IMR-90 (cell line): ENCODE data around the gene ZBTB4. TPM values are rescaled to one million over a fixed set of nuclear protein-coding genes. Genes with fewer than 3 reads are reported as not detected.
A peak's percentile ranks its signal among the peaks of the same experiment; 100 is the strongest.

Experiments used
- ATAC-seq: fragments of 200-7000 bp; cut with Tn5 transposase; 2 replicates; pipeline ENCODE4 v1.9.1; 2020; ENCODE audit warnings: low read depth, mild to moderate bottlenecking, moderate library complexity
- BruUV-seq: library from RNA; stranded (reverse); fragments of 400-500 nt; replicated peaks from 2 replicates; lab custom pipeline; 2021; lab: Mats Ljungman, UMichigan
- CTCF ChIA-PET: fragments of 300-600 bp; formaldehyde crosslinking; extraction: SDS; loops from one replicate; lab custom pipeline; 2021; ENCODE audit warnings: antibody characterized with exemption; lab: Yijun Ruan, JAX
- POLR2A ChIA-PET: fragments of 300-600 bp; sonication (Branson Sonifier 250); formaldehyde crosslinking; loops from one replicate; lab custom pipeline; 2022; ENCODE audit warnings: antibody characterized with exemption; ENCODE audit not compliant: unreplicated experiment; lab: Charles Lee
- DNase-seq: peaks from one replicate; pipeline ENCODE4 v3.0.0; 2013
- H2AFZ ChIP-seq: replicated peaks from 2 replicates; pipeline ENCODE3; 2013; ENCODE audit warnings: low read length, mild to moderate bottlenecking; ENCODE audit not compliant: poor library complexity
- H2AK5ac ChIP-seq: 2 replicates; pipeline ENCODE4 v1.6.1; 2013; ENCODE audit warnings: low read depth, low read length, inconsistent platforms
- H2AK9ac ChIP-seq: replicated peaks from 2 replicates; pipeline ENCODE3; 2013; ENCODE audit warnings: mild to moderate bottlenecking, low read depth, low read length, moderate library complexity; ENCODE audit not compliant: poor library complexity
- H2BK120ac ChIP-seq: 2 replicates; pipeline ENCODE4 v1.6.1; 2013; ENCODE audit warnings: low read depth, low read length, inconsistent platforms
- H2BK15ac ChIP-seq: 3 replicates; pipeline ENCODE4 v1.6.1; 2013; ENCODE audit warnings: low read depth, low read length, inconsistent platforms
- H2BK20ac ChIP-seq: 2 replicates; pipeline ENCODE4 v1.6.1; 2013; ENCODE audit warnings: low read depth, mild to moderate bottlenecking, inconsistent platforms, low read length, moderate library complexity
- H2BK5ac ChIP-seq: 2 replicates; pipeline ENCODE4 v1.6.1; 2013; ENCODE audit warnings: mild to moderate bottlenecking, low read depth, low read length, inconsistent platforms; ENCODE audit not compliant: poor library complexity, severe bottlenecking
- H3K14ac ChIP-seq: replicated peaks from 2 replicates; pipeline ENCODE4 v1.6.1; 2013; ENCODE audit warnings: low read depth, low read length, inconsistent platforms
- H3K18ac ChIP-seq: 2 replicates; pipeline ENCODE4 v1.6.1; 2013; ENCODE audit warnings: low read depth, low read length, control low read depth
- H3K23ac ChIP-seq: 2 replicates; pipeline ENCODE4 v1.6.1; 2013; ENCODE audit warnings: low read depth, low read length, inconsistent platforms
- H3K27ac ChIP-seq: 2 replicates; pipeline ENCODE4 v1.5.1; 2013; ENCODE audit warnings: mild to moderate bottlenecking, control low read depth, low read length; ENCODE audit not compliant: insufficient read depth
- H3K27me3 ChIP-seq: 2 replicates; pipeline ENCODE4 v1.6.1; 2013; ENCODE audit warnings: low read length; ENCODE audit not compliant: control insufficient read depth, insufficient read depth
- H3K36me3 ChIP-seq: 2 replicates; pipeline ENCODE4 v1.6.1; 2013; ENCODE audit warnings: low read length, mixed read lengths; ENCODE audit not compliant: control insufficient read depth, insufficient read depth
- H3K4ac ChIP-seq: 2 replicates; pipeline ENCODE4 v1.6.1; 2013; ENCODE audit warnings: low read depth, low read length, inconsistent platforms
- H3K4me1 ChIP-seq: 2 replicates; pipeline ENCODE4 v1.6.1; 2013; ENCODE audit warnings: low read length, mixed read lengths; ENCODE audit not compliant: control insufficient read depth, insufficient read depth
- H3K4me2 ChIP-seq: 2 replicates; pipeline ENCODE4 v1.6.1; 2013; ENCODE audit warnings: low read depth, mild to moderate bottlenecking, control low read depth, low read length, moderate library complexity
- H3K4me3 ChIP-seq: 2 replicates; pipeline ENCODE4 v1.5.1; 2013; ENCODE audit warnings: low read depth, mild to moderate bottlenecking, control low read depth, low read length, moderate library complexity; ENCODE audit not compliant: insufficient read depth
- H3K56ac ChIP-seq: 2 replicates; pipeline ENCODE4 v1.6.1; 2013; ENCODE audit warnings: low read length, inconsistent platforms; ENCODE audit not compliant: insufficient read depth; ENCODE audit errors: extremely low read depth
- H3K79me1 ChIP-seq, 2 experiments: 2 replicates each; pipeline ENCODE4 v1.6.1; 2013; ENCODE audit warnings: low read length in 2 of 2, inconsistent platforms in 1 of 2, low read depth in 1 of 2
- H3K9ac ChIP-seq: 2 replicates; pipeline ENCODE4 v1.6.1; 2013; ENCODE audit warnings: low read depth, low read length, control low read depth
- H3K9me1 ChIP-seq: 2 replicates; pipeline ENCODE4 v1.6.1; 2013; ENCODE audit warnings: low read length, inconsistent platforms; ENCODE audit not compliant: insufficient read depth
- H3K9me3 ChIP-seq: 2 replicates; pipeline ENCODE4 v1.6.1; 2013; ENCODE audit warnings: low read length; ENCODE audit not compliant: control insufficient read depth, insufficient read depth
- H4K20me1 ChIP-seq: 2 replicates; pipeline ENCODE4 v1.6.1; 2013; ENCODE audit warnings: low read length, inconsistent platforms; ENCODE audit not compliant: insufficient read depth
- H4K5ac ChIP-seq: 2 replicates; pipeline ENCODE4 v1.6.1; 2013; ENCODE audit warnings: mild to moderate bottlenecking, low read depth, low read length, control low read depth
- H4K8ac ChIP-seq, 2 experiments: 2 replicates each; pipeline ENCODE4 v1.6.1; 2013; ENCODE audit warnings: low read depth in 2 of 2, low read length in 2 of 2, control low read depth in 1 of 2, inconsistent platforms in 1 of 2
- H4K91ac ChIP-seq: 2 replicates; pipeline ENCODE4 v1.6.1; 2013; ENCODE audit warnings: low read depth, low read length, inconsistent platforms; ENCODE audit not compliant: insufficient read depth
- BHLHE40 ChIP-seq: fragments of 150-350 bp; IDR thresholded peaks from 2 replicates; pipeline ENCODE4 v1.6.1; 2016; ENCODE audit warnings: mild to moderate bottlenecking, low read depth, low read length
- CEBPB ChIP-seq: IDR thresholded peaks from 2 replicates; pipeline ENCODE4 v1.6.1; 2012; ENCODE audit warnings: low read depth, low read length, improper control_type of control experiment
- CHD1 ChIP-seq: IDR thresholded peaks from 2 replicates; pipeline ENCODE4 v1.6.1; 2012; ENCODE audit warnings: low read depth, low read length, improper control_type of control experiment
- CTCF ChIP-seq: conservative IDR thresholded peaks from 2 replicates; pipeline ENCODE4 v1.5.1; 2012; ENCODE audit warnings: mild to moderate bottlenecking, low read depth, low read length, improper control_type of control experiment
- ELK1 ChIP-seq: fragments of 150-350 bp; IDR thresholded peaks from 2 replicates; pipeline ENCODE4 v1.6.1; 2016; ENCODE audit warnings: low read depth, mild to moderate bottlenecking, low read length, moderate library complexity, borderline replicate concordance
- FOS ChIP-seq: fragments of 150-350 bp; IDR thresholded peaks from 2 replicates; pipeline ENCODE4 v1.6.1; 2016; ENCODE audit warnings: low read depth, low read length
- MAFK ChIP-seq: IDR thresholded peaks from 2 replicates; pipeline ENCODE4 v1.6.1; 2012; ENCODE audit warnings: low read depth, low read length, improper control_type of control experiment
- NFE2L2 ChIP-seq: fragments of 150-350 bp; IDR thresholded peaks from 2 replicates; pipeline ENCODE4 v1.6.1; 2016; ENCODE audit warnings: low read depth, mild to moderate bottlenecking, low read length
- POLR2A ChIP-seq: IDR thresholded peaks from 2 replicates; pipeline ENCODE4 v1.6.1; 2012; ENCODE audit warnings: mild to moderate bottlenecking, low read depth, low read length
- RCOR1 ChIP-seq: IDR thresholded peaks from 2 replicates; pipeline ENCODE4 v1.6.1; 2012; ENCODE audit warnings: mild to moderate bottlenecking, low read length, improper control_type of control experiment; ENCODE audit not compliant: insufficient replicate concordance
- RFX5 ChIP-seq: IDR thresholded peaks from 2 replicates; pipeline ENCODE4 v1.8.0; 2012; ENCODE audit warnings: low read depth, mild to moderate bottlenecking, low read length, moderate library complexity
- SMC3 ChIP-seq: fragments of 150-350 bp; IDR thresholded peaks from 2 replicates; pipeline ENCODE4 v1.6.1; 2016; ENCODE audit warnings: low read depth, mild to moderate bottlenecking, antibody characterized with exemption, low read length, moderate library complexity
- USF2 ChIP-seq: fragments of 150-350 bp; IDR thresholded peaks from 2 replicates; pipeline ENCODE4 v1.6.1; 2017; ENCODE audit warnings: mild to moderate bottlenecking, antibody characterized with exemption, low read length, low read depth
- WGBS, 2 experiments: methylation state at CpG; one replicate each; pipeline versions ENCODE4 v1.1.5 to v1.1.7; 2013; ENCODE audit warnings: missing lambda C conversion rate in 2 of 2; ENCODE audit not compliant: insufficient read length in 1 of 2; ENCODE audit errors: extremely low coverage in 2 of 2; 5-methylcytosine and 5-hydroxymethylcytosine counted together
- dilution Hi-C: fragments of 300-500 bp; cut with HindIII; formaldehyde crosslinking; loops from one replicate; pipeline ENCODE4 v1.14.3; 2018; ENCODE audit warnings: low sequenced_read_pairs; ENCODE audit not compliant: unreplicated experiment
- in situ Hi-C: fragments of 300-500 bp; cut with MboI; formaldehyde crosslinking; loops from 3 replicates; pipeline ENCODE4 v1.14.3; 2019; ENCODE audit warnings: low sequenced_read_pairs, inconsistent platforms, mixed read lengths
- intact Hi-C: fragments of 100-400 bp; cut with micrococcal nuclease; formaldehyde crosslinking; loops from 2 replicates; pipeline ENCODE4 v1.10.0; 2022
- polyA plus RNA-seq, 3 experiments: library from polyadenylated mRNA; depleted of rRNA; stranded (reverse); fragments of >200 nt; gene quantifications; 2 replicates each; pipeline ENCODE4 v1.2.3, GENCODE V29; 2012; ENCODE audit warnings: low replicate concordance in 1 of 3
- total RNA-seq: library from RNA; depleted of rRNA; stranded (reverse); fragments of >200 nt; gene quantifications from 2 replicates; pipeline ENCODE4 v1.2.3, GENCODE V29; 2012

The ZBTB4 gene
- total and polyA plus RNA-seq, 2 of the 4 experiments (the other 2 are of a cell fraction), result 6.3 to 20.3 TPM

GRCh38 chr17:7511108-7511507 is 31.7 kb upstream of the ZBTB4 start:
- TF ChIP-seq POLR2A, result no peak
- no peak for TF ChIP-seq CHD1
- TF ChIP-seq RCOR1, result no peak
- no peak for TF ChIP-seq RFX5
- TF ChIP-seq BHLHE40, result no peak
- no peak for TF ChIP-seq NFE2L2
- no peak for TF ChIP-seq CTCF
- TF ChIP-seq USF2, result no peak
- TF ChIP-seq ELK1, result no peak
- no peak for TF ChIP-seq FOS
- TF ChIP-seq CEBPB, result no peak
- TF ChIP-seq SMC3, result no peak
- no peak for TF ChIP-seq MAFK
- Histone ChIP-seq H2BK15ac (no peak overlapping the region), H2BK20ac (no peak overlapping the region), H4K5ac (no peak overlapping the region), H3K9me3 (no peaks in the 10 kb centered on the region), H3K9me1 (no peaks in the 10 kb centered on the region; the same call in 1 of the 2 replicates), H2BK120ac (no peak overlapping the region), H4K20me1 (peaks cover 3% of the 10 kb centered on the region; the same call in 1 of the 2 replicates), H3K14ac (no peak overlapping the region), H3K4ac (no peak overlapping the region), H3K27me3 (no peaks in the 10 kb centered on the region), H4K91ac (no peak overlapping the region), H3K23ac (no peak overlapping the region), H3K79me1 (peaks cover 3 to 11% of the 10 kb centered on the region in 2 experiments; a peak in 1 of 4 replicates), H3K9ac (no peak overlapping the region), H3K4me1 (0 out of 2 replicates have a peak, but pooled peaks cover 1% of the 10 kb centered on the region), H3K18ac (no peak overlapping the region), H2AK9ac (peak overlapping the region; percentile 69), H3K36me3 (peaks cover 74% of the 10 kb centered on the region), H3K56ac (no peak overlapping the region), H3K4me2 (no peak overlapping the region), H3K27ac (no peak overlapping the region), H4K8ac (no peak overlapping the region), H2AFZ (no peak overlapping the region), H2BK5ac (no peak overlapping the region), H2AK5ac (no peak overlapping the region), H3K4me3 (no peak overlapping the region)
- no TSS peak for BruUV-seq
- in situ Hi-C loops, result loop anchor here (5.0 kb wide), 1 partner anchor 41 kb away; no protein-coding TSS in a partner anchor
- CTCF ChIA-PET, result interaction anchor here (1.1 kb wide), 1 partner anchor 49 kb away, joined by 3 read pairs; no protein-coding TSS in a partner anchor
- POLR2A ChIA-PET, result no interaction called here
- ATAC-seq, result no peak
- dilution Hi-C loops, result no loop called here
- 100% methylated on average over 2 of the region's 10 CpGs; no CpG with 5 or more reads in 1 of the 2 experiments for WGBS, 2 experiments
- peak; percentile 21 for DNase-seq
- intact Hi-C loops, result no loop called here
